Kidney capillary endothelial cell (primary cell): ENCODE data around the gene EMC8.
"Not testable (repeated sequence)": the region's sequence is repeated elsewhere in the genome, so short reads cannot be mapped to it uniquely, and the experiment has no call there.

Experiments used
- DNase-seq: peaks from one replicate; pipeline ENCODE4 v3.0.0-alpha.2; 2018; ENCODE audit warnings: low spot score

EMC8 gene

GRCh38 chr16:85835227-85835751 is 35.9 kb upstream of the EMC8 start:
- DNase-seq, result no peak

GRCh38 chr16:85834741-85835140 is 35.4 kb upstream of the EMC8 start:
- DNase-seq, result no peak

GRCh38 chr16:85833219-85833920 is 34.0 kb upstream of the EMC8 start:
- DNase-seq, result no peak

GRCh38 chr16:85832570-85833218 is 33.4 kb upstream of the EMC8 start:
- DNase-seq, result no peak

- no peak for DNase-seq
Measured at GRCh38 chr16:85830821-85831220, 31.5 kb upstream of the EMC8 start.

- DNase-seq, result no peak
Measured at GRCh38 chr16:85829751-85830445, 30.6 kb upstream of the EMC8 start.

- DNase-seq, result no peak
Measured at GRCh38 chr16:85829171-85829719, 29.9 kb upstream of the EMC8 start.

GRCh38 chr16:85828166-85828565 is 28.8 kb upstream of the EMC8 start:
- DNase-seq, result no peak

GRCh38 chr16:85826686-85827247 is 27.4 kb upstream of the EMC8 start:
- no peak for DNase-seq

- no peak for DNase-seq
Measured at GRCh38 chr16:85825326-85825725, 26.0 kb upstream of the EMC8 start.

- DNase-seq, result no peak
Measured at GRCh38 chr16:85824161-85825135, 25.1 kb upstream of the EMC8 start.

- no peak for DNase-seq
Measured at GRCh38 chr16:85823328-85823920, 24.1 kb upstream of the EMC8 start.

GRCh38 chr16:85822145-85822544 is 22.8 kb upstream of the EMC8 start:
- DNase-seq, result no peak

GRCh38 chr16:85821390-85822135 is 22.2 kb upstream of the EMC8 start:
- DNase-seq, result peak; percentile 62

- DNase-seq, result no peak
Measured at GRCh38 chr16:85820604-85821372, 21.4 kb upstream of the EMC8 start.

GRCh38 chr16:85819771-85820170 is 20.4 kb upstream of the EMC8 start:
- DNase-seq, result no peak

GRCh38 chr16:85819245-85819644 is 19.9 kb upstream of the EMC8 start:
- DNase-seq, result peak; percentile 65

- DNase-seq, result not testable (repeated sequence)
Measured at GRCh38 chr16:85817195-85817594, 17.9 kb upstream of the EMC8 start.

- no peak for DNase-seq
Measured at GRCh38 chr16:85816159-85816558, 16.8 kb upstream of the EMC8 start.
